ENCODE data around the gene SLC9A9. TPM values are rescaled to one million over a fixed set of nuclear protein-coding genes. Genes with fewer than 3 reads are reported as not detected.
"Not testable (repeated sequence)": the region's sequence is repeated elsewhere in the genome, so short reads cannot be mapped to it uniquely, and the experiment has no call there.

Gene SLC9A9
- total RNA-seq, 1 donor from 2014 or later: 2.3 TPM

DNA sequence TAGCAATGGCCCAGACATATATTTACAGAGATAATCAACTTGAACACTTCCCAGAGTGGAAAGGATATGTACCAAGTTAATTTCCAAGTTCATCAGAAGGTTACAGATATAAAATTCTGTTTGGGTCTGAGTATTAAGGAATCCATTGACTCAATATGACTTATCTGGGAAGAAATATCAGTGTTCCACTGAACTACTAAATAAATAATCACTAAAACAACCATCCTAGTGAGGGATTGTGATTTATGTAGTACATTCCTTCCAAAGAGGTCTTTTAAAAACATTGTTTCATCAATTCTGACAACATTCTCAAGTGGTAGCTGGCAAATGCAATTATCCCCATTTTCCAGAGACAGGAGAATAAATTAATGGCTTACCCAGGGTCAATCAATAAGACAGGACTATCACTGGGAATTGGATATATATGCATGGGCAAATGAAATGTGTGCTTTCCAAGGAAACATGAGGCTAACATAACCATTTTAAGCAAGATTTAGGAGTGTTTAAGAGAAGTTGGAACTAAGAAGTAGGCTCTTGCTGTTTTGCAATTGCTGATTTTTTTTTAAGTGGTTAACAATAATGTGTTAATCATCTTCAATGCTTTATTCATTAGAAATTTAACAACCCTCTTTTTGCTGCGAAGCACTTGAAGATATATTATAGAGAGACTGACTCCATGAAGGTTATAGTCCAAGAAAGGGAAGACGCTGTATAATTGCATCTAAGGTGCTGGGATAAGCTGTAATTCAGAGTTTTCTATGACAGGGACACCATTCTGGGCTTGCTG, 37.9 kb downstream of the SLC9A9 start:
- DNase-seq (ENCODE audit: low read depth, low spot score): no peak

DNA sequence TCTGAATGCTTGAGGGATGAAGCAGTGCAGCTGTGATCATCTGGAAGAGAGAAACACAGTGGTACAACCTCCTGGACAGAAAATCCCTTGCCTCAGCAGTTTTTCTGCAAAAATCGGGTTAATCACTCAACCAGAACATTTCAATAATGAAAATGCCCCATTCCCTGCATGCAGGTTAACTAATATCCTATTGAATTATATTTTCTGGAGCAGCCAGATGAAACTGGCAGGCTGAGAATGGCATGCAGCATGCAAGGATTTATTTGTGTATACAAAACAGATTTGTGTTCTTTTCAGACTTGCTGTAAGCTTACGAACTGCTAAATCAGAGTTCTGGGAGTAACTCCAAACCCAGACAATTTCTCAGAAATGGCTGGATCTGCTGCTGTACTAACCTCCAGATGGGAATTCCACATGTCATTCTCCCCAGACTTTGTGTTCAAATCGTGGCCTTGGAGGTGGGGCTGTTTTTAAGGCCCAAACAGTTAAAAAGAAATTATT, 39.1 kb downstream of the SLC9A9 start:
- DNase-seq (ENCODE audit: low read depth, low spot score): no peak

DNA sequence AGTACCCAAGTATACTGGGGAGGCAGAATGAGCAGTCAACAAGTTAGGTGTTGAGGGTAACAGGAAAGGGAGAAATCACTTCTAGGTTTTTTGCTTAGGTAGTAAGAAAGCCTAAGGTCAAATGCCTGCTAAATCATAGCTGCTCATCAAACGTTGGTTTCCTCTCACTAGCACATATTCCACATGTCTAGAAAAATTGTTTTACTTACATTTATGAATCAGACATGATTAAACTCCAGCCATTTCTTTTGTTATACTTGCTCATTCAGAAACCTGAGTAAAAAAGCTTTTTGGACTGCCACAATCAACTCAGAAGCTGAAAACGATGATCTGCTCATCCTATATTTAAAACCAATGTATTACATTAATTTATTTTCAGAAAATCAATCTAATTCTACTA, 40.2 kb downstream of the SLC9A9 start:
- no peak for DNase-seq (ENCODE audit: low read depth, low spot score)

DNA sequence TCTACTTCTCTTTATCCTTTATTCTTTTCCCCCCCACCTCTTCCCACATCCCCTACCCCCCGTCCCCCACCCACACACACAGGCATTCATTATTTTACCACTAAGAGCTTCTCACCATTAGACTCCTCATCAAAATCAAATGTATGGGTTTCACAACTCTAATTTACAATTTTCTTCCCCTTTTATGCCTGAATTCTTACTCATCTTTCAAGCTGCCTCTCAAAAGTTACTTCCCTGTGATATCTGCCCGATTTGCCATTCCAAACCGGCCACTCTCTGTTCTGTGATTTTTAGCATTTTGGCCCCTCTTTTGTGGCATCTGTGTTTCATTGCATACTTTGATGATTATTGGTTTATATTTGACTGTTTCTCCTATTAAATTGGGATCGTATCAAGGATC, 42.2 kb downstream of the SLC9A9 start:
- DNase-seq (ENCODE audit: low read depth, low spot score): no peak

DNA sequence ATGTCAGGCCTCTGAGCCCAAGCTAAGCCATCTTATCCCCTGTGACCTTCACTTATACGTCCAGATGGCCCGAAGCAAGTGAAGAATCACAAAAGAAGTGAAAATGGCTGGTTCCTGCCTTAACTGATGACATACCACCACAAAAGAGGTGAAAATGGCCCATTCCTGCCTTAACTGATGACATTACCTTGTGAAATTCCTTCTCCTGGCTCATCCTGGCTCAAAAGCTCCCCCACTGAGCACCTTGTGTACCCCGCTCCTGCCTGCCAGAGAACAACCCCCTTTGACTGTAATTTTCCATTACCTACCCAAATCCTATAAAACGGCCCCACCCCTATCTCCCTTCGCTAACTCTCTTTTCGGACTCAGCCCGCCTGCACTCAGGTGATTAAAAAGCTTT, 42.8 kb downstream of the SLC9A9 start:
- DNase-seq (ENCODE audit: low read depth, low spot score): not testable (repeated sequence)

DNA sequence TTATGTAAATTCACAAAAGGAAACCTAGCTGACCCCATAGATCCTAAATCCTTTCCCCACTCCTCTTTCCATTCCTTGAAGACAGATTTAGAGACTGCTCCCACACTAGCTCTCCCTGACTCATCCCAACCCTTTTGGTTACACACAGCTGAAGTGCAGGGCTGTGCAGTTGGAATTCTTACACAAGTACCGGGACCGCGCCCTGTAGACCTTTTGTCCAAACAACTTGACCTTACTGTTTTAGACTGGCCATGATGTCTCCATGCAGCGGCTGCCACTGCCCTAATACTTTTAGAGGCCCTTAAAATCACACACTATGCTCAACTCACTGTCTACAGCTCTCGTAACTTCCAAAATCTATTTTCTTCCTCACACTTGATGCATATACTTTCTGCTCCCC, 47.2 kb downstream of the SLC9A9 start:
- DNase-seq (ENCODE audit: low read depth, low spot score): not testable (repeated sequence)

DNA sequence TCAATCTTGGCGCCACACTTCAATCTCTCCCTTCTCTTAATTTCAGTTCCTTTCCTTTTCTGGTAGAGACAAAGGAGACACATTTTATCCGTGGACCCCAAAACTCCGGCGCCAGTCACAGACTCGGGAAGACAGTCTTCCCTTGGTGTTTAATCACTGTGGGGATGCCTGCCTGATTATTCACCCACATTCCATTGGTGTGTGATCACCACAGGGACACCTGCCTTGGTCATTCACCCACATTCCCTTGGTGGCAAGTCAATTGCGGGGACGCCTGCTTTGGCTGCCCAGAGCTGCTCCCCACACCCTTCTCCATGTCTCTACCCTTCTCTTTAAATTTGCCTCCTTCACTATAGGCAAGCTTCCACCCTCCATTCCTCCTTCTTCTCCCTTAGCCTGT, 50.1 kb downstream of the SLC9A9 start:
- not testable (repeated sequence) for DNase-seq (ENCODE audit: low read depth, low spot score)

DNA sequence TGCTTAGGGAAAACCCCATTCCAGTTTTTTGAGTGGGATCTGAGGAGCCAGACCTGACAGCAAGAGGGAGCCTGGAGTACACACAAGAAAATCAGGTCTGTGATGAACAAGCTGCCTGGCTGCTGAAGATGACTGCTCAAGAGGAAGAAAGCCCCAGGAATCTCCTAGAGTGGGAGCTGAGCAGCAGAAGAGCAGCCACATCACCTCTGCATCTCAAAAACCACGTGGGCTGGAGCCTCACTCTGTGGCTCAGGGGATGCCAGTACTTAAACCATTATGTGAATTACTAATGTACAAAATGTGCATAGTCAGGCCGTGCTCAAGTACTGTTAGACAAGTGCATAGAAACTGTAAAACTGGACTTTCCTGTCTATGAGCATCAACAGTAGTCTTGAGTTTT, 52.4 kb downstream of the SLC9A9 start:
- no peak for DNase-seq (ENCODE audit: low read depth, low spot score)

DNA sequence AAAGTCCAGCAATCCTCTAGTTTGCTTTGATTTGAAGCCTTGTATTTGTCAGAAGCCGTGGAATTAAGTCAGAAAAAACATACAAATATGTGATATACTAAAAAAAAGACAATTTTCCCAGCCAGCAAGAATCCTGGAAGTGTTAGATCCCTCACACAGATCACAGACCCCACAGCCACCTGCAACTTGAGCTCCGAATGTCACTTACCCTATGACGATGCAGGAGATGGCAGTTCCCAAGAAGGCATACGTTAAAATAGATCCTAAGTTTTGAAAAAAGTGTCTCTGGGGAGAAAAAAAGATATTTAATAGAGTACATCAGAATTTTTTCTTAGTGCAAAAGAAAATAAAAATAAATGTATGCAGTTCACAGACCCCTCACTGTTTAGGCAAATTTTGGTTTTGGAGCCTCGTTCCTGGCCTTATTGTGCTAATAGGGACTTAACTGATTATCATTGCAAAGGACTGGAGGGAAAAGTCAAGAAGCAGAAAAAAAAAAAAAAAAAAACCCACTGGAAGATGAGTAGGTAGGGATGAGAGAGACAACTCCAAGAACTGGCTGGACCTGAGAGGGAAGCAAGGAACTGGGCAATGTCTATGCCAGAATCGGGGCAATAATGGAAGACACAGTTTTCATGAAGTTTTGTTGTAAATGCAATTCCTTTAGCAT, 53.3 kb downstream of the SLC9A9 start:
- DNase-seq (ENCODE audit: low read depth, low spot score): no peak

DNA sequence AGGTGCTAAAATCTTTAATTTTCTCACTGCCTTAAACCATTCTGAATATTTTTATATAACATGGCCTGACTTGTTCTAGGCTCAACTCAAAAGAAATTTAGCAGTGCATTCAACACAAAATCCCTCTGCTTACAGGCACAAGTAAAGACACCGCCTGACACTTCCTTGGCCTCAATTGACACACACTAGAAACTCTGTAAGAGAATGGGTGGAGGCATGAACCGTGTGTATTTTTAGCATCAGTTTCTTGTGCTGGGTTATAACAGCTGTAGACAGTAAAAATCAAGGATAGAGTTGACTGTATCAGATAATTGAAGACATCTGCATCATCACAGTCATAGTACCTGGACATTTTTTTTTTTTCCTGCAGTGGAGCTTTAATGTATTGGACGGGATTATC, 54.3 kb downstream of the SLC9A9 start:
- DNase-seq (ENCODE audit: low read depth, low spot score): no peak

DNA sequence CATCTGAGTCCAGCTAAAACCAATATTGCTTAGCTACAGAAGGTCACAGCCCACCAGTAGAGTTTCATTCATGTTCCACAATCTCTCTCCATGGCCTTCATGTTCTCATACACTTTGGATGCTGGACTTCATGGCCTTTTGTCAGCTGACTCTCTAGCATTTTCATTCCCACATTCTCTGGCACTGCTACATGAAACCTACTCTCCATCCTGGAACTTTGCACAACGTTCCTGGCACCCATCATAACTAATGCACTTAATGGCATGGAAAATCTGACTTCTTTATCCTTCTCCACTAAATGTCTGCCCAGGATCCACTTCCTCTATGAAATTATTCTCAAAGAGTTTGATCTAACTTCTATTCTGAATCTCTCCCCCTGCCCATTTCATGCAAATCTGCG, 56.9 kb downstream of the SLC9A9 start:
- DNase-seq (ENCODE audit: low read depth, low spot score): no peak

DNA sequence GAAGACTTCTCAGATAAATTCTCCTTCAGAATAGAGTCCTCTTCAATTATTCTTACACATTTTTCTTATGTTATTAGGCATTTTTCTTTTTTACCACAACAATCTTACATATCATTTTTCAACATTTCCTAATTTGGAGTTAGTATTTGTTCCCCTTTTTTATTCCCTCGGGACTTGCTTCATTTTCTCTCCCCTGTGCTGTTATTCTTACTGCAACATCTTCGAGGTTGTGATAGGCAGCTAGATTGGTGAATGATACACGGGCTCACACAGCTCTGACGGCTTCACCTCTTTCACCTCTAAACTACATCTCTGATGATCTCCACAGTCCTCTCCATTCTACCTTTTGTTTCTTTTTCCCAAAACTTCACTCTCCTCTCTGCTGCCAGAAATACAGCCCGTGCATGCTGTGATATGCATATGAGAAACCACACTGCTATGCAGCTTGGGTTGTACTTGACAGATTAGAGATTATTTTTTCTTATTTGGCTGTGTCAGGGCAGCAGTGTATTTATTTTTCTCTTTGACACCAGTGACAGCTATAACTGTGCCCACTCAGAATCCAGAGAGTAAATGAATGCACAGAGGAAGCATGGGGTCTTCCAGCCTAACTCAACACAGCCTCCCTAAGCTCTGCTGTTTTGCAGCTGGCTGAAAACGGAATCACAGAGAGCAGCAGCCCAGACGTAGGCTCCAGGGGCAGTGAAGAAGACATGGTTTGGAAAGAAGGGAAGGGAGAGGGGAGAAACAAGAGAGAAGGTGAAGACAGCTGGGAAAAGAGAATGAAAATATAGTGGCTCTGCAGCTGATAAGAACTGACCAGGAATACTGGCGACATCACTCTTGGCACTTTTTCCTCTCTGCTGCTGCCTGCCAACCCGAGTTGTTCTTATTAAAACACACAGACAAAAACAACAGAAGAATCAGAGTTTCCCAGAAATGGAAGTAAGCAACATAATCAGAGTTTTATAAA, 61.8 kb downstream of the SLC9A9 start:
- DNase-seq (ENCODE audit: low read depth, low spot score): no peak

DNA sequence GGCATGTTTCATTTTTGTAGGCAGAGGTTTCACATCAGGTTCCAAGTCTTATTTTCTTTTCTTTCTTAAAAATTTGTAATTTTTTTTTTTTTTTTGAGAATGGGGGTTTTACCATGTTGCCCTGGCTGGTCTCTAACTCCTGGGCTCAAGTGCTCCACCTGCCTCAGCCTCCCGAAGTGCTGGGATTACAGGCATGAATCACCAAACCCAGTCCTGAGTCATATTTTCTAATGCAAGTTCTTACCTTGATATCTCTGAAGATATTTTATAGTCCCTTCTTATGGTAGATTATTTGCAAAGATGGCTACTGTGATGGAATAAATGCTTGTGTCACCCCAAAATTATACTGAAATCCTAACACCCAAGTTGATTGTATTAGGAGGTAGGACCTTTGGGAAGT, 63.8 kb downstream of the SLC9A9 start:
- DNase-seq (ENCODE audit: low read depth, low spot score): no peak

DNA sequence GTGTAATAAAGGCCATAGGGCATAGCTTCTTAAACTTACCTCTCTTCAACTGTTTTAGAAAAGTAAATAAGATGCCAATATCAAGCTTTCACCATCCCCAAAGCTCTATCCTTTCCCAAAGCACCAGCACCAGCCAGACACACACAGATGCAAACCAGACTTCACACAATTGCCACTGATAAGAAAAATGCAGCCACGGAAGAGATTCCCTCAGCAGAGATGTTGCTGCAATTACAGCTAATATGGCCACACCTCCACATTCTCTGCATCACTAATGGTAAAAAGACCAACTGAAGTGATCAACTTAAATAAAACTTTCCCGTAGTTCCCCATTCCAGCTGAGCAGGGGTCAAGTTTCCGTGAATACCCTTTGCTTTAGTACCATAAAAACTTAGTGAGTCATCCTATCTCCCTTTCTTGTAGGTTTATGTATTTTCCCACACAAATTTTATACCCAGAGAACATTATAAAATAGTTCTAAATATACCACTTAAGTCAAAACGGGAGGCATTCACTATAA, 64.4 kb downstream of the SLC9A9 start:
- no peak for DNase-seq (ENCODE audit: low read depth, low spot score)

DNA sequence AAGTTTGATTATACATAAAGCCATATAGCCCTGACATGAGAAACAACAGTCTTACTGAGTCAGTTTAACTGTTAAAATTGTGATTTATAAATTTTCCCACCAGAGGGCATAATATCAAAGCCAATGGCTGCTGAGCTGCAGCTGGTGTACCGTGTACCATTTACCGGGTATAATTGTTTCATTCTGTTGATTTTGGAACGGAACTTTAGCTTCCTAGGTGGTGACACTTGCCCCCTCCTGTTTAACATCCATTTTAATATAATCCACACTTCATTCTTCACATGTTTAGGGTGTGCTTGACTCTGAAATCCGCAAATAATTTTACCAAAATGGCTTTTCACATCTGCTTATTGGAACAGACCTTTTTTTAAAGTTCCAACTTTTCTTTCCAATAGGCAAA, 72.8 kb downstream of the SLC9A9 start:
- DNase-seq (ENCODE audit: low read depth, low spot score): no peak

DNA sequence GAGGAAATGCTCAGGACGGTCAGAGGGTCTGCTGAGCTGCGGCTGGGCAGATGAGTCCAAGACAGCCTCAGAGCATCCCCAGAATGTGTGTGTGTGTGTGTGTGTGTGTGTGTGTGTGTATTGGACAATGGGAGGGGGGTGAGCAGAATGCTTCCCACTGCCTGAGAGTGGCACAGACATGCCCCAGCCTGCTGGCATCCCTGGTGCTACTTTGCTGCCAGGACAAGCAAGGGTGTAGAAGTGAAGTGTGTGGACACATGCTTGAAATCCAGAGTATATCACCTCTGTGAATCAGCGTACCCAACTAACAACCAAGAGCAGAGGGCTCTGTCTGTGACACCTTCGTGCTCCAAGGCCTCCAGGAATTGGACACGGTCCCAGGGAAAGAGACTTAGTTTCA, 76.3 kb downstream of the SLC9A9 start:
- no peak for DNase-seq (ENCODE audit: low read depth, low spot score)

DNA sequence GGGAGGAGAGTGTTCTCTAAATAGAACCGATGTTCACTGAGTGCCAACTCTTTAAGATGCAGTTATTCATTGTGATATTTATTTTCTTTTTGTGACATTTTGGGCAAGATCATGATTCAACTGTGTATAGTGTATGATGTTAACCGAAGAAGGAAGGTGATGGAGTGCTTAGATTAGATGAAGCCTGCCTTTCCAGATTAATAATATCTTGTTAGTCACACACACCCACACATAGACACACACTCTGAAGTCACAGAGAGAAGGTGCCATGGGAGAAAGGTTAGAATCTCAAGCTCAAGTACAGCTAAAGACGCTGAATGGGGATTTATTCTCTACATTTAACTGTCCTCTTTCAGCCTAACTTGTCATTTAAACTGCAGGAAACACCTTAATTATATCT, 77.0 kb downstream of the SLC9A9 start:
- no peak for DNase-seq (ENCODE audit: low read depth, low spot score)

DNA sequence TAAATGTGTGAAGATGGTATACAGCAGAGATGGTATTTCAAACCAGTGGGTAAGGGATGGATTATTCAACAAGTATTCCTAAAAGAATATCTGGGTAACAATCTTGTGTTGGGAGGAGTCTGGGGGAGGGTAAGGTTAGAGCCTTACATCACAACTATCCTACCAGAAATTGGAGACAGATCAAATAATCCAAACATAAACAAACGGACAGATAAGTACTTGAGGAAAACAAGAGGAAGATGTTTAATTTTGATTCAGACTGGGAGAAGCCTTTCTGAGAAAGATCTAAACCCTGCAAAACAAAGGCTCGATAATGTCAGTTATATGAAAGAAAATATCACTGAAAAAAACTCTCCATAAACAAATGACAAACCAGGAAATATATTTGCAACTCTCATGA, 77.9 kb downstream of the SLC9A9 start:
- DNase-seq (ENCODE audit: low read depth, low spot score): no peak

DNA sequence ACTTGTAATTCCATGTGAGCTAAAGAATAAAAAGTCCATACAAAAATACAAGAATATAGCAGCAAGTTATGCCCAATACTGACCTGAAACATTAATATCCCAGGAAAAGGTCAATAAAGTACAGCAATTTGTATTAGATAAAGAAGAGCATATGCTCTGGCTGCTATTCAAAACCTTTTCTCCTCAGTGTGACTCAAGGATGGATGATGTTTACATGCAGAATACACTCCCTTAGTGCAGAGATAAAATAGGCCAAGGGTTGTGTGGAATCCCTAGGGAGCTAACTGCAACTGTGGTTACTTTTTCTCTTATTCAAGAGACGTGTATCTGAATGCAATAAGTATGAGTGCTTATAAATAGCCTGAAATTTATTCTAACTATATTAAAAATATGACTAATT, 78.7 kb downstream of the SLC9A9 start:
- DNase-seq (ENCODE audit: low read depth, low spot score): no peak

DNA sequence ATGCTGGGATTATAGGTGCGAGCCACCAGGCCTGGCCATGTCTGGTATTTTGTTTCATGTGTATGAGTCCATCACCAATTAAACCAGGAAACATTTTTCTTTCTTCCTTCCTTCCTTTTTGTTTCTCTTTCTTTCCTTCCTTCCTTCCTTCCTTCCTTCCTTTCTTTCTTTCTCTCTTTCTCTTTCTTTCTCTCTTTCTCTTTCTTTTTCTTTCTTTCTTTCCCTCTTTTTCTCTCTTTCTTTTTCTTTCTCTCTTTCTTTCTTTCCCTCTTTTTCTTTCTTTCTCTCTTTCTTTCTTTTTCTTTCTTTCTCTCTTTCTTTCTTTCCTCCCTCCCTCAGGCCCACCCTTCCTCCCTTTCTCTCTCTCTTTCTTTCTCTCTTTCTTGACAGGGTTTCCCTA, 83.4 kb downstream of the SLC9A9 start:
- no peak for DNase-seq (ENCODE audit: low read depth, low spot score)

DNA sequence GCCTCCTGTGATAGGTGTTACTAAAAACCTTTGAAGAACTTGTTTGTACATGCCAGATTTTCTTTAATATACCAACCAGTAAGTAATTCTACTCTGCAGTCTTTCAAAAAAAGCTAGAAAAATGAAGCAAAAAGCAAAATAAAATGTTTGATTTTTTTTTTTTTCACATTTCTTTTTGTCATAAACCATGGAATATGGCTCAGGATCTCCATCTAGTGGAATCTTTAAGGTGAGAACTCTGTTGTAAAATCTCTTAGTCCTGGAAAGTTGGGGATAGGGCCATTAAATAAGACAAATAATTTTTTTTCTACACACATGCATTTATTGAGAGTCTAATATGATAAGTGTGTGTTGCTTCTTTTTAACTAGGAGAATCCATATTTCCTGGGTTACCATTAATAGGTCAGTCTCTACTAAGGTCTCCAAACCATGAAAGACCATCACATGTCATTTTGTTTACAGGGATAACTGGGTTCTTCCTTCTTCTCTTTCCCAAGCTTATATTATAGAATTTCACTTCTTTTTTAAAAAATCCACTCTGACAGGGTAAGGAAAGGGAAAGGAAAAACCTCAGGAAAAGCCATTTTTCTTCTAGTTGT, 84.6 kb downstream of the SLC9A9 start:
- no peak for DNase-seq (ENCODE audit: low read depth, low spot score)

All from pulmonary artery endothelial cell (primary cell).